Stimulated activated CD4-positive, alpha-beta T cell treated with anti-CD3 and anti-CD28 coated beads, Interleukin-4, amount 100 ng/mL, for 4 hours (primary cell): ENCODE measurements around the gene SCD5.

Experiments used
- DNase-seq, 2 experiments: peaks; one replicate each; pipeline ENCODE4 v3.0.0-alpha.2; 2020

The SCD5 gene

GRCh38 chr4:82792912-82793649, 5.5 kb downstream of the SCD5 start:
- no peak for DNase-seq

GRCh38 chr4:82791179-82791578, 7.4 kb downstream of the SCD5 start:
- no peak for DNase-seq

GRCh38 chr4:82790060-82790660, 8.4 kb downstream of the SCD5 start:
- no peak for DNase-seq

GRCh38 chr4:82789025-82789776, 9.4 kb downstream of the SCD5 start:
- DNase-seq: no peak

GRCh38 chr4:82787342-82787741, 11.3 kb downstream of the SCD5 start:
- no peak for DNase-seq

- no peak for DNase-seq
These were observed 11.8 kb downstream of the SCD5 start for GRCh38 chr4:82786828-82787227.

- no peak for DNase-seq
These were observed 12.8 kb downstream of the SCD5 start for GRCh38 chr4:82785611-82786400.

GRCh38 chr4:82784681-82785610, 13.7 kb downstream of the SCD5 start:
- no peak for DNase-seq

GRCh38 chr4:82782626-82783345, 15.8 kb downstream of the SCD5 start:
- DNase-seq: no peak

- DNase-seq: no peak
These were observed 17.8 kb downstream of the SCD5 start for GRCh38 chr4:82780752-82781231.

GRCh38 chr4:82780170-82780751, 18.3 kb downstream of the SCD5 start:
- DNase-seq: no peak

GRCh38 chr4:82779032-82779431, 19.6 kb downstream of the SCD5 start:
- no peak for DNase-seq

GRCh38 chr4:82777857-82778525, 20.6 kb downstream of the SCD5 start:
- no peak for DNase-seq

GRCh38 chr4:82776925-82777542, 21.6 kb downstream of the SCD5 start:
- no peak for DNase-seq

- no peak for DNase-seq
These were observed 23.4 kb downstream of the SCD5 start for GRCh38 chr4:82775243-82775642.

GRCh38 chr4:82774711-82775171, 23.9 kb downstream of the SCD5 start:
- DNase-seq: no peak

GRCh38 chr4:82773057-82773456, 25.5 kb downstream of the SCD5 start:
- DNase-seq: no peak

GRCh38 chr4:82770607-82771006, 28.0 kb downstream of the SCD5 start:
- no peak for DNase-seq

GRCh38 chr4:82765134-82765533, 33.5 kb downstream of the SCD5 start:
- DNase-seq: no peak

- DNase-seq: no peak
These were observed 37.4 kb downstream of the SCD5 start for GRCh38 chr4:82761229-82761628.
